GM06990 (cell line): ENCODE data around the gene CD81.

Experiments used
- DNase-seq: peaks from one replicate; pipeline ENCODE4 v3.0.0-alpha.2; 2011; ENCODE audit not compliant: insufficient read length; ENCODE audit errors: extremely low read depth
- H3K27me3 ChIP-seq: replicated peaks from 2 replicates; pipeline ENCODE4 v1.6.0; 2011; ENCODE audit warnings: low read length; ENCODE audit not compliant: control insufficient read depth, insufficient read depth
- H3K36me3 ChIP-seq: 2 replicates; pipeline ENCODE4 v1.5.1; 2011; ENCODE audit warnings: low read length; ENCODE audit not compliant: control insufficient read depth, insufficient read depth
- H3K4me3 ChIP-seq: replicated peaks from 2 replicates; pipeline ENCODE4 v1.5.1; 2011; ENCODE audit warnings: low read depth, mild to moderate bottlenecking, control low read depth, low read length
- TF ChIP-seq, protein P1 (sequence below): IDR thresholded peaks from 2 replicates; pipeline ENCODE4 v1.5.1; 2011; ENCODE audit warnings: low read length, control low read depth, mild to moderate bottlenecking, inconsistent platforms; ENCODE audit not compliant: insufficient read depth, poor library complexity, severe bottlenecking

Gene CD81

GRCh38 chr11:2408671-2409070 is 31.6 kb downstream of the CD81 start:
- H3K36me3 ChIP-seq = peaks cover 4% of the 10 kb centered on the region
- no peak for DNase-seq
- no peak overlapping the region for H3K4me3 ChIP-seq
- TF ChIP-seq, protein P1, sequence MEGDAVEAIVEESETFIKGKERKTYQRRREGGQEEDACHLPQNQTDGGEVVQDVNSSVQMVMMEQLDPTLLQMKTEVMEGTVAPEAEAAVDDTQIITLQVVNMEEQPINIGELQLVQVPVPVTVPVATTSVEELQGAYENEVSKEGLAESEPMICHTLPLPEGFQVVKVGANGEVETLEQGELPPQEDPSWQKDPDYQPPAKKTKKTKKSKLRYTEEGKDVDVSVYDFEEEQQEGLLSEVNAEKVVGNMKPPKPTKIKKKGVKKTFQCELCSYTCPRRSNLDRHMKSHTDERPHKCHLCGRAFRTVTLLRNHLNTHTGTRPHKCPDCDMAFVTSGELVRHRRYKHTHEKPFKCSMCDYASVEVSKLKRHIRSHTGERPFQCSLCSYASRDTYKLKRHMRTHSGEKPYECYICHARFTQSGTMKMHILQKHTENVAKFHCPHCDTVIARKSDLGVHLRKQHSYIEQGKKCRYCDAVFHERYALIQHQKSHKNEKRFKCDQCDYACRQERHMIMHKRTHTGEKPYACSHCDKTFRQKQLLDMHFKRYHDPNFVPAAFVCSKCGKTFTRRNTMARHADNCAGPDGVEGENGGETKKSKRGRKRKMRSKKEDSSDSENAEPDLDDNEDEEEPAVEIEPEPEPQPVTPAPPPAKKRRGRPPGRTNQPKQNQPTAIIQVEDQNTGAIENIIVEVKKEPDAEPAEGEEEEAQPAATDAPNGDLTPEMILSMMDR = no peak
- H3K27me3 ChIP-seq = no peaks in the 10 kb centered on the region; the same call in 1 of the 2 replicates

DNA sequence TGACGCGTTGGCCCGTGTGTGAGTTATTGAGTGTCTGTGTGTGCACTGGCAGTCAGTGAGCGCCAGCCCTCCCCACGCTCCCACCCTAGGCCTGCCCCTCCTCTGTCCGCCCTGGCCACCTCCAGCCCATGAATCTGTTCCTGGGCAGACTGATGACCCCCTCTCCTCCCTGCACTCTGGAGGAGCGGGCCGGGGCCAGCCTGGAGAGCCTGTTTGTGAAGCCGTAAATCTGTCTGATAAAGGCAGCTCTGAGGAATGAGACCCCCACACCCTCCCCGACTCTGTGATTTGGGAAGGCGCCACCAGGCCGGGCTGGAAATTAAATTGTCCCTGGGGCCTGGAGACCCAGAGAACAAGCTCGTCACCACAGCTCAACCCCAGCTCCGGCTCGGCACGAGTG is 32.0 kb downstream of the CD81 start:
- peaks cover under 1% of the 10 kb centered on the region for H3K36me3 ChIP-seq
- TF ChIP-seq, protein P1 = no peak
- no peak for DNase-seq
- H3K4me3 ChIP-seq = no peak overlapping the region
- H3K27me3 ChIP-seq = no peaks in the 10 kb centered on the region; the same call in 1 of the 2 replicates

DNA sequence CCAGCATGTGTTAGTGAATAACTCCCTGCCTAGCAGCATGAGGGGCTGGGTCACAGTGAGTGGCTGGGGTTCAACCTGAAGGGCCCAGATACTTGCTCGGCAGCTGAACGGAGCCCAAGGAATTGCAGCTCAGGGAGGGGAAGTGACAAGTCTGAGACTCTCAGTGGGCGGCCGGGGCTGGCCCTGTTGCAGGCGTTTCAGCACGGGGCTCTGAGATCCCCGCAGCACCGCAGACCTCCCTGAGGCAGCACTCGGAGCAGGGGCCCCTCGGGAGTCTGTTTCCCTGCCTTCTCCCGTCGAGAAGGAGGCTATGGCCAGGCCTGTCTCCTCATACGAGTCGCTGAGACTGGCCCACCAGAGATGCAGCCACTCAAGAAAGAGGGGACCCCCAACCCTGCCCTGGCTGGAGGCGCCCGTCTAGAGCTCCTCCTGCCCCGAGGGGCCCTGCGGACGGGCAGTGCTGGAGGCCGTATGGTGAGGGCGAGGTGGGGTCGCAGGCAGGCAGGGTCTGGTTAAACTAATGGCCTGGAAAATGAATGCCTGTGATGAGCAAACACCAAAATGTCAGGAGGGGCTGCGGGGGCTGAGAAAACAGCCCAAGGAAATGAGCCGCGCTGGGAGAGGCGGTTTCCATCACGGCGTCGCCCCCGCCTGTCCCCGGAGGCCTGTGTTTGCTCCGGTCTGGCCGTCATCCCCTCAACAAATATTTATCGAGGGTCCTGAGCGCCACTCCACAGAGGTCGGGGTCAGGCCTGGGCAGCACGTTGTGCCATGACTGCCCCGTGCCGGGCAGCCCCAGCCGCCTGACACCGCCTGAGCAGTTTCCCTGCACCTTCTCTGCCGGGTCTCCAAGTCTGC is 32.7 kb downstream of the CD81 start:
- H3K27me3 ChIP-seq = no peaks in the 10 kb centered on the region; the same call in 1 of the 2 replicates
- TF ChIP-seq, protein P1 = no peak

DNA sequence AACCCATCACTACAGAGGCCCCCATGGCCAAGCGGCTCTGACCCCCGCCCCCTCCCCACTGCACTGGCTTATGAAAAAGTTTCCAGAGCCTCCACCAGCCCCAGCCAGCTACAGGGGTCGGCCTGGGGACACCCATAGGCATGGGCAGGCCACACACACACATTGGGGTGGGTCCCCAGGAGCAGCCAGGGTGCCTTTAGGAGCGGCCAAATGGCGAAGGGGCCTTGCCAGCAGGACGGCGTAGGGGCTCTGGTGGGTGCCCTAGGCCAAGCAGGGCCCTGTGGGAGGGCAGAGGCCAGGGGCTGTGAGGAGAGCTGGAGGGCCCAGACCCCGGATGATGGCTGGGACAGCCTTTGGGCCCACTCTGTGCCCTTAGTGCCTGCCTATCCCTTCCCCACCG is 33.5 kb downstream of the CD81 start:
- DNase-seq = no peak
- Histone ChIP-seq H3K4me3 (no peak overlapping the region), H3K36me3 (no peaks in the 10 kb centered on the region), H3K27me3 (no peaks in the 10 kb centered on the region; the same call in 1 of the 2 replicates)
- TF ChIP-seq, protein P1 = no peak

More for the DNA sequence above, 32.7 kb downstream of the CD81 start:
- Histone ChIP-seq H3K4me3 (no peak overlapping the region), H3K36me3 (no peaks in the 10 kb centered on the region)
- DNase-seq = no peak

DNA sequence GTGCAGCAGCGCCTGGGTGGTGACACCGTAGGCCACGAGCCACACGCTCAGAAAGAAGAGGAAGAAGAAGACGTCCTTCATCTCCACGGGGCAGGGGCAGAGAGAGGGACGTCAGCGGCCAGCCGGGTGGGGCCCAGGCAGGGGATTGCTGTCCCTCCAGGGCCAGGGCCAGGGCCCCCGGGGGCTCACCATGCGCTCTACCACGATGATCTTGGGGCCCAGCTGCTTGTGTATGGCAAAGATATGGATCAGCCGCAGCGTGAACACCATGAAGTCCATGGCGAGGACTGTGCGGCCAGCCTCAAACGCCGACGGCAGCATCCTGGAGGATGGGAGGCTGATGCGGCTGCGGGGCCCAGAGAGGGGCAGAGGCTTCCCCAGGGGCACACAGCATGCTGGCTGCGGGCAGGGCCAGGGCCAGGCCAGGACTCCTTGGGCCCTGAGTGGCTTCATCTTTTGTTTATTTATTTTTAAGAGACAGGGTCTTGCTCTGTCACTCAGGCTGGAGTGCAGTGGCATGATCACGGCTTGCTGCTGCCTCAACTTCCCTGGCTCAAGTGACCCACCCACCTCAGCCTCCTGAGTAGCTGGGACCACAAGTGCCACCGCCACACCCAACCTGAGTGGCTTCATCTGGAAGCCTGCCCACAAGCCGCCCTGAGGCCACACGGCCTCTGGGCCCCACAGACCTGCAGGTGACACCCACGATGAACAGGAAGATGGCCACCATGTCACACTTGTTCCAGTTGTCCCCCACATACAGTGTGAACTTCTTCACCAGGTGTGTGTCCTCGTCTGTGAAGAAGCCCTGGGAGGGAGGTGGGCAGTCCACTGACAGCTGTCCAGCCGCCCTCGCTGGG is 34.6 kb downstream of the CD81 start:
- Histone ChIP-seq H3K27me3 (no peaks in the 10 kb centered on the region; the same call in 1 of the 2 replicates), H3K4me3 (no peak overlapping the region), H3K36me3 (no peaks in the 10 kb centered on the region)
- DNase-seq = no peak
- TF ChIP-seq, protein P1 = no peak
